HG02798 (cell line): Measurements from ENCODE around the gene SRGAP2C.
"Not testable (repeated sequence)": the region's sequence is repeated elsewhere in the genome, so short reads cannot be mapped to it uniquely, and the experiment has no call there.

Source experiments
- ATAC-seq: cut with Tn5 transposase; IDR thresholded peaks from one replicate; pipeline ENCODE4 v1.9.1; 2021; ENCODE audit warnings: mild to moderate bottlenecking; ENCODE audit not compliant: unreplicated experiment, poor library complexity

The SRGAP2C gene

DNA sequence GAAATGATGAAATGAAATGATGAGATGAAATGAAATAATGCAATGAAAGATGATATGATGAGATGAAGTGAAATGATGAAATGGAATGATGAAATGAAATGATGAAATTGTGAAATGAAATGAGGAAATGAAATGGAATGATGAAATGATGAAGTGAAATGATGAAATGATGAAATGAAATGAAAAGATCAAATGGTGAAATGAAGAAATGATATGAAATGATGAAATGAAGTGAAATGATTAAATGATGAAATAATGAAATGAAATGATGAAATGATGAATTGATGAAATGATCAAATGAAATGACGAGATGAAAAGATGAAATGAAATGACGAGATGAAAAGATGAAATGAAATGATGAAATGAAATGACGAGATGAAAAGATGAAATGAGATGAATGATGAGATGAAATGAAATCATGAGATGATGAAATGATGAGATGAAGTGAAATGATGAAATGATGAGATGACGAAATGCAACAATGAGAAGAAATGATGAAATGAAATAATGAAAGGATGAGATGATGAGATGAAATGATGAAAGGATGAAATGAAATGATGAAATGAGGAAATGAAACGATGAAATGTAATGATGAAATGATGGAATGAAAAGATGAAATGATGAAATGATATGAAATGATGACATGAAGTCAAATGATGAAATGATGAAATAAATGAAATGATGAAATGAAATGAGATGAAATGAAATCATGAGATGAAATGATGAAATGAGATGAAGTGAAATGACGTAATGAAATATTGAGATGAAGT lies 216.0 kb downstream of the SRGAP2C start:
- not testable (repeated sequence) for ATAC-seq

DNA sequence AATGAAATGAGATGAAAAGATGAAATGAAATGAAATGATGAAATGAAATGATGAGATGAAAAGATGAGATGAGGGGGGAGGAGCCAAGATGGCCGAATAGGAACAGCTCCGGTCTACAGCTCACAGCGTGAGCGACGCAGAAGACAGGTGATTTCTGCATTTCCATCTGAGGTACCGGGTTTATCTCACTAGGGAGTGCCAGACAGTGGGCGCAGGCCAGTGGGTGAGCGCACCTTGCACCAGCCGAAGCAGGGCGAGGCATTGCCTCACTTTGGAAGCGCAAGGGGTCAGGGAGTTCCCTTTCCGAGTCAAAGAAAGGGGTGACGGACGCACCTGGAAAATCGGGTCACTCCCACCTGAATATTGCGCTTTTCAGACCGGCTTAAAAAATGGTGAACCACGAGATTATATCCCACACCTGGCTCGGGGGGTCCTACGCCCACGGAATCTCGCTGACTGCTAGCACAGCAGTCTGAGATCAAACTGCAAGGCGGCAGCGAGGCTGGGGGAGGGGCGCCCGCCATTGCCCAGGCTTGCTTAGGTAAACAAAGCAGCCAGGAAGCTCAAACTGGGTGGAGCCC lies 216.7 kb downstream of the SRGAP2C start:
- ATAC-seq = not testable (repeated sequence)

DNA sequence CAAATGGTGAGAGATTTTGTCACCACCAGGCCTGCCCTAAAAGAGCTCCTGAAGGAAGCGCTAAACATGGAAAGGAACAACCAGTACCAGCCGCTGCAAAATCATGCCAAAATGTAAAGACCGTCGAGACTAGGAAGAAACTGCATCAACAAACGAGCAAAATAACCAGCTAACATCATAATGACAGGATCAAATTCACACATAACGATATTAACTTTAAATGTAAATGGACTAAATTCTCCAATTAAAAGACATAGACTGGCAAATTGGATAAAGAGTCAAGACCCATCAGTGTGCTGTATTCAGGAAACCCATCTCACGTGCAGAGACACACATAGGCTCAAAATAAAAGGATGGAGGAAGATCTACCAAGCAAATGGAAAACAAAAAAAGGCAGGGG lies 218.5 kb downstream of the SRGAP2C start:
- ATAC-seq = not testable (repeated sequence)

DNA sequence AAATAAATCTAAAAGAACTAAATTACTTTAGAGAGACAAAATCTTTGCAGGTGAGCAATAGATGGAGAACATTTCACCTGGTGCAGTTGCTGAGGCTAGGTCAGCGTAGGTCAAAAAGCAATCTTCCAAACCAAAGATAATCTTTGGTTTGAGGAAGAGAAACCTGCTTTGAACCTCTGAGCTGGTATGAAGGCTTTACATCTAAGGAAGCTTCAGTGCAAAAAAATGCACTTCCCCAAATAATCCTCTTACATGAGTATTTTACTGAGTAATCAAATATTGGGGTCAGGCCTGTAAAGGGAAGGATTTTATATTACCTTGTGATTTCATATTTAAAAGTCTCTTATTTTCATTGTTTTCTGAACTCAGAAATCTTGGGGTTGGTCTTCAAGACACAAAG lies 223.6 kb downstream of the SRGAP2C start:
- no peak for ATAC-seq

DNA sequence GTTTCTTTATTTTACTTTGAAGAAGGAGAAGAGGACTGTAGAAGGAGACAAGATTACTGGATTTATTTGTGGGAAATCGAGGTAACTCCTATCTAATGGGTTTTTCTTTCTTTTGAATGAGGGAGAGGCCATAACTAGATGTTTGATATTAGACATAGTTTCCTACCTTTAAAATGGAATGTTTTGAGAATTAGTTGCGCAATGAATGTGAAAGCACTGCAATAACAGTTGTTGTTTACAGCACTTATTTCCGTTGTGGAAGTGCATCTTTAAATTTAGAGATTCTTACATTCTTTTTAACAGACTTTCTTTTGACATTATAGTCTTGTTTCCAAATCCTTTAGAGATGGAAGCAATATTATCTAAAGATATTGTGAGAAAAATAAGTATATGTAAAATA lies 229.0 kb downstream of the SRGAP2C start:
- no peak for ATAC-seq

DNA sequence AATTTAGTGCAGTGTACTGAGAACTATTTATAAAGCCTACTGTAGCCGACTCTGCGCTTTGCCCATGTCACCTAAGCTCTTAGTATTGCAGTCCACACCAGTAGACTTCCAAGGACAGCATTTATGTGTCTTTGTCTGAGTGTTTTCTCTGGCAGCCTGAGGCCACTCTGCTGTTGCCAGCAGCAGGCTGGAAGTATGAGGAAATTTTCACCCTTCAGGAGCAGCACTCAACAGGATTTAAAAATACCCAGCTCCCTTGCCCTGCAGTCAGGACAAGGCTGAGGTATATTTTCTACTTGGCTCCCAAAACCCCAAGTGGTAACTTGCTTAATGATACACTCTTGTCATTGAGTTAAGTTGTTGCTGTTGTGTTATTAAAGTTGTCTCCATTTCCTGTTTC lies 230.1 kb downstream of the SRGAP2C start:
- no peak for ATAC-seq

DNA sequence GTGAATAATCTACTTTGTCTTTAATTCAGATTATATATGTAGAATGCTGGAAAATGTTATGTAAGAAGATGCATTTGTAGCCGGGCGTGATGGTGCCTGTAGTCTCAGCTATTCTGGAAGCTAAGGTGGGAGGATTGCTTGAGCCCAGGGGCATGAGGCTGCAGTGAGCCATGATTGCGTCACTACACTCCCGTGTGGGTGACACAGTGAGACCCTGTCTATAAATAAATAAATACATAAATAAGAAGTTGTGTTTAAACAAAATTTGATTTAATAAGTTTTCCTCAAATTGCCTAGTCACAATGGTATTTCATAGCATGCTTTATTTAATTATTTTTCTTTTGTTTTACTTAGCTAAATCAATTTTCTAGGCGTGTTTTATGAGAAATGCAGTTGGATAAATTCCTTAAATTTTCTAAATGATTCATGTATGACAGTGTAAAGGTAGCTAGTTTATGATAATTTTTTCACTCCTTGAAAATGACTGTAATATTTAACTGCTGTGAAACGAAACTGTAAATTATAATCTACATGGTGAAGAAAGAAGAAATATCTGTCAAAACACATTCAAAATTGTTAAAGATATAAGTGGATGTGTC lies 232.6 kb downstream of the SRGAP2C start:
- ATAC-seq = no peak

DNA sequence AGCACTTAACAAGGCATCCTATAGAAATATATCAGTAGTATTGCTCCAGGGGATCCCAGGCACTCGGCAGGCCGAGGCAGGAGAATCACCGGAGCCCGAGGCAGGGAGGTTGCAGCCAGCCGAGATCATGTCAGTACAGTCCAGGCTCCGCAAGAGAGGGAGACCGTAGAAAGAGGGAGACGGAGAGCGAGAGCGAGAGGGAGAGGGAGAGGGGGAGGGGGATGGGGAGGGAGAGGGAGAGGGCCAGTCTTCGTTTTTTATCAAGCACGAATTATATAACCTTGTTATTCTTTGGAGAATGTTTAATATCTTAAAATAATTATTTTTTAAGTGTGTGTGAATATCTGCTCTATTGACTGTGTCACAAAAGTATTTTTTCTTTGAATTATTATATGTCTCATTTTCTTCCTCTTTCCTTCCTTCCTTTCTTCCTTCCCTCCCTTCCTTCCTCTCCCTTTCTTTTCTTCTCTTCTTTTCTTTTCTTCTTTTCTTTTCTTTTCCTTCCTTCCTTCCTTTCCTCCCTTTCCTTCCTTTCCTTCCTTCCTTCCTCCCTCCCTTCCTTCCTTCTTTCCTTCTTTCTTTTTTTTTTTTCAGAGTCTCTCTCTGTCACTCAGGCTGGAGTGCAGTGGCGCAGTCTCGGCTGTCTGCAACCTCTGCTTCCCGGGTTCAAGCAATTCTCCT lies 233.7 kb downstream of the SRGAP2C start:
- ATAC-seq = no peak

DNA sequence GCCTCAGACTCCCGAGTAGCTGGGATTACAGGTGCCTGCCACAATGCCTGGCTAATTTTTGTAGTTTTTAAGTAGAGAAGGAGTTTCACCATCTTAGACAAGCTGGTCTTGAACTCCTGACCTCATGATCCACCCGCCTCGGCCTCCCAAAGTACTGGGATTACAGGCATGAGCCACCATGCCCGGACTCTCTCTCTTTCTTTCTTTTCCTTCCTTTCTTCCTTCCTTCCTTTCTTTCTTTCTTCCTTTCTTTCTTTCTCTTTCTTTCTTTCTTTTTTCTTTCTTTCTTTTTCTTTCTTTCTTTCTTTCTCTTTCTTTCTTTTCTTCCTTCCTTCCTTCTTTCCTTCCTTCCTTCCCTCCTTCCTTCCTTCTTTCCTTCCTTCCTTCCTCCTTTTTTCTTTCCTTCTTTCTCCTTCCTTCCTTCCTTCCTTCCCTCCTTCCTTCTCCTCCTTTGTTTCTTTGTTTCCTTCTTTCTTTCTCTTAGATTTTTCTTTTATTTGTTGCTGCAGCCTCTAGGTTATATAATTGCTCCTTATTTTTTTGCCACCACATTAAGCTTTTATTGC lies 234.4 kb downstream of the SRGAP2C start:
- not testable (repeated sequence) for ATAC-seq

DNA sequence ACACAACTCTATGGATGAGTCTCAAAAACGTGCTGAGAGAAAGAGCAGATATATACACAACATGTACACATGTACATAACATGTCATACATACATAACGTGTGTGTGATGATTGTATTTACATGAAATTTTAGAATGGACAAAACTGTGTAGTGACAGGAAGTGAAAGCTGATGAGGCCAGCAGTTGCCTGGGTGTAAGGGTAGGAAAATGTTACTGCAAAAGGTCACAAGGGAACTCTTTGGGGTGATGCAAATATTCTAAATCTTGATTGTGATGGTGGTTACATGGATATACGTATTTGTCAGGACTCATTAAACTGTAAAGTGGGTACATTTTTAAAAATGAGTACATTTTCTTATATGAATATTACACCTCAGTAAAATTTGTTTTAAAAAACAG lies 236.7 kb downstream of the SRGAP2C start:
- ATAC-seq = not testable (repeated sequence)

DNA sequence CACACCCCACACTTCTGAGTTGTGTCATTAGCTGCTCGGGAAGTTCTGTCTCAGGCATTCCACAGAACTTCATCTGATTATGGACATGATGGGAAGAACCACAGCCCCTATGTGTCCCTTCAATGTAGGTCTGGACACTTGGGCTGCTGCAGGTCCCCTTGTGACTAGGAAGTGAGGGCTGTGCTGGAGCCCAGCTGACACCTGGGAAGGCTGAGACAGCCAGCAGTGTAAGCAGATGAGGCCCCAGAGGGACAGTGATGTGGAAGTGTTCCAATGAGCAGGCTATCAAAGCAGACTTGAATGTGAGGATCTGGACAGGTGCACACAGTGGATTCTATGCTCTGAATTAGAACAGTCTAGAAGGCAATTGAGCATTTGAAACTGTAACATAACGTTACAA lies 239.2 kb downstream of the SRGAP2C start:
- not testable (repeated sequence) for ATAC-seq

DNA sequence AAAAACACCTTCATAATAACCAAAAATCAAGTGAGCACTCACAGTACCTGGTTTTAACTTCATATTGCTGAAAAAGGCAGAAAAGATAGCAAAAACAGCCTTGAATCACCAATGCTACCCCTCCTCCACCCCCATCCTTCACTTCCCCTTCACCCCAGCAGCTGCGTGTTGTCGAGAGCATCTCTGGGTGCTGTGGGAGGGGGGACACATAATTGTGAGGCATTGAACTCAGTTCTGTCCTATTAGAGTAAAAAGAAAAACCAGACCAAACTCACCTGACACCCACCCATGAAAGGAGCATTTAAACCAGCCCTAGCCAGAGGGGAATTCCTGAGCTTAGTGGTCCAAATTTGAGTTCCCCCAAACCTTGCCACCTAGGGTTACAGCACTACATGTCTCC lies 248.7 kb downstream of the SRGAP2C start:
- not testable (repeated sequence) for ATAC-seq

DNA sequence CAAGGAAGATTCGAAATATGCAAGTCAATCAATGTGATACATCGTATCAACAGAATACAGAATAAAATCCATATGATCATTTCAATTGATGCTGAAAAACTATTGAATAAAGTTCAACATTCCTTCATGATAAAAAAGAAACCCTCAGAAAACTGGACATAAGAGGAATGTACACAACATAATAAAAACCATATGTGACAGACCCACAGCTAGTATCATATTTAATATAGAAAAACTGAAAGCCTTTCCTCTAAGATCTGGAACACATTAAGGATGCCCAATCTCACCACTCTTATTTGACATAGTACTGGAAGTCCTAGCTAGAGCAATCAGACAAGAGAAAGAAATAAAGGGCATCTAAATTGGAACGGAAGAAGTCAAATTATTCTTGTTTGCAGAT lies 254.1 kb downstream of the SRGAP2C start:
- not testable (repeated sequence) for ATAC-seq

DNA sequence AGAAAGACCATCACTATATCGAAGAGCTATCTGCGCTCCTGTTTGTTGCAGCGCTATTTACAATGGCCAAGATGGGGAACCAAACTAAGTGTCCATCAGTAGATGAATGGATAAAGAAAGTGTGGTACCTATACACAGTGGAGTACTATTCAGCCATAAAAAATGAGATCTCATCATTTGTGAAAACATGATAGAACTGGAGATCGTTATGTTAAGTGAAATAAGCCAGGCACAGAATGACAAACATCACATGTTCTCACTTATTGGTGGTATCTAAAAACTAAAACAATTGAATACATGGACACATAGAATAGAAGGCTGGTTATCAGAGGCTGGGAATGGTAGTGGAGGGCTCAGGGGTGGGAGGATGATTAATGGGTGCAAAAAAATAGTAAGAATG lies 256.2 kb downstream of the SRGAP2C start:
- no peak for ATAC-seq
